T-helper 17 cell (primary cell): ENCODE results near the gene ZNF581. TPM values are rescaled to one million over a fixed set of nuclear protein-coding genes. Genes with fewer than 3 reads are reported as not detected.

Source experiments
- ATAC-seq: fragments of 150-1000 bp; cut with Tn5 transposase; 2 replicates; pipeline ENCODE4 v1.10.0; 2021; ENCODE audit warnings: mild to moderate bottlenecking, moderate library complexity
- DNase-seq, 3 donors: peaks; one replicate each; pipeline versions ENCODE4 v3.0.0 to v3.0.0-alpha.2; 2020 to 2021
- H3K9me3 ChIP-seq: one replicate; pipeline ENCODE4 v1.7.0; 2013; ENCODE audit warnings: low read length, mild to moderate bottlenecking; ENCODE audit not compliant: control insufficient read depth, poor library complexity, severe bottlenecking
- H3K27ac Mint-ChIP-seq: one replicate; pipeline ENCODE4 v1.8.0; 2022; ENCODE audit warnings: mild to moderate bottlenecking, moderate library complexity, mixed read lengths
- H3K27me3 Mint-ChIP-seq: one replicate; pipeline ENCODE4 v1.8.0; 2022; ENCODE audit warnings: mixed read lengths
- H3K36me3 Mint-ChIP-seq: one replicate; pipeline ENCODE4 v1.8.0; 2022; ENCODE audit warnings: low read depth, mixed read lengths
- H3K4me1 Mint-ChIP-seq: one replicate; pipeline ENCODE4 v1.8.0; 2022; ENCODE audit warnings: mild to moderate bottlenecking, mixed read lengths
- H3K4me3 Mint-ChIP-seq: one replicate; pipeline ENCODE4 v1.8.0; 2022; ENCODE audit warnings: mild to moderate bottlenecking, moderate library complexity, mixed read lengths
- total RNA-seq, 4 donors: library from RNA in 2 of 4; stranded (reverse) in 2 of 4; gene quantifications; one replicate each; pipeline ENCODE4 v1.2.3 and lab custom pipeline; 2022 to 2026

ZNF581 gene
- total RNA-seq, 2 donors from 2014 or later: 24.7 to 26.3 TPM

GRCh38 chr19:55624109-55625003 lies 19.1 kb upstream of the ZNF581 start, which contains the start of gene ZNF784:
ZNF784 (minus strand) TSS chr19:55624566; CDS start chr19:55624561, 5 bp downstream.
- Mint-ChIP-seq H3K27ac (peak within 1 kb of the TSS; percentile 94), H3K27me3 (no peaks in the 10 kb centered on the region), H3K4me1 (peaks cover 29% of the 10 kb centered on the region), H3K4me3 (peak within 1 kb of the TSS; percentile 91), H3K36me3 (no peaks in the 10 kb centered on the region)
- ATAC-seq: peak; percentile 74
- DNase-seq: peak; percentile 91 to 96 (median 95)
- H3K9me3 ChIP-seq: no peaks in the 10 kb centered on the region

- H3K9me3 ChIP-seq: no peaks in the 10 kb centered on the region
- no peak for DNase-seq
- ATAC-seq: no peak
- no peaks in the 10 kb centered on the region for H3K36me3 Mint-ChIP-seq
- H3K27me3 Mint-ChIP-seq: no peaks in the 10 kb centered on the region
- H3K4me3 Mint-ChIP-seq: peak overlapping the region; percentile 91
- peak overlapping the region; percentile 94 for H3K27ac Mint-ChIP-seq
- peaks cover 29% of the 10 kb centered on the region for H3K4me1 Mint-ChIP-seq
These were observed 18.5 kb upstream of the ZNF581 start for GRCh38 chr19:55625004-55625326.

DNA sequence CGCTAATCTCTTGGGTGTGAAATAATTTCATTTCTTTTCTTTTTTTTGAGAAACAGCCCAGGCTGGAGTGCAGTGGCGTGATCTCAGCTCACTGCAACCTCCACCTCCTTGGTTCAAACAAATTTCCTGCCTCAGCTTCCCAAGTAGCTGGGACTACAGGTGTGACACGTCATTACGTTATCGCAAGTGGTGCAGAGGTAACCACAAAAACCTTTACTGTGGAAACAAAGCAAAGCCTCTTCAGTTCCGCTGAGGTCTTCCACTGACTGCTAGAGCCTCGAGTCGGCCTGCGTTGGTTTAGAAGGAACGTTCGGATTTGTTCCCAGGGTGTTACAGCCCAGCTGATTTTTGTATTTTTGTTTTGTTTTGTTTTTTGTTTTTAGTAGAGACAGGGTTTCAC lies 17.1 kb upstream of the ZNF581 start:
- Mint-ChIP-seq H3K36me3 (no peaks in the 10 kb centered on the region), H3K4me3 (peak overlapping the region; percentile 69)

DNA sequence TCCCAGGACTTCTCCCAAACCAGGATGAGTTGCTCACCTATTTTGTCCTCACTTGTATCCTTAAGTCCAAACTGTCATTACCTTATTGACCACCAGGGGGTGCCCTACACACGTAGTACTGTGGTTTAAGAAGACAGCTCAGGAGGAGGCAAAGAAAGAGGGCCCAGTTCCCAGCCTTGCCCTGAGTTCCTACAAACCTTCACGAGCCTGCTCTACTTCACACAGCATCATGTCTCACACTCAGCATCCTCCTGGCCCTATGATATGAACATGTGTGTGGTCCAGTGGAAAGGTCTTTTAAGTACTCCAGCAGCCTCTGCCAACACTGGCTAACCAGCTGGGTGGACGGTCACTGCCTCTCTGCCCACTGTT lies 11.0 kb upstream of the ZNF581 start:
- peak overlapping the region; percentile 61 for H3K4me3 Mint-ChIP-seq

More for the DNA sequence above, 17.1 kb upstream of the ZNF581 start:
- DNase-seq (peak in 1 of 3 donors; percentile 48), ATAC-seq (peak; percentile 73)
- Mint-ChIP-seq H3K4me1 (peaks cover 26% of the 10 kb centered on the region), H3K27ac (peak overlapping the region; percentile 94), H3K27me3 (no peaks in the 10 kb centered on the region)
- H3K9me3 ChIP-seq: no peaks in the 10 kb centered on the region

GRCh38 chr19:55633861-55634260 lies 9.6 kb upstream of the ZNF581 start:
- Mint-ChIP-seq H3K27me3 (no peaks in the 10 kb centered on the region), H3K36me3 (peaks cover 15% of the 10 kb centered on the region), H3K4me3 (no peak overlapping the region), H3K27ac (peak overlapping the region; percentile 100), H3K4me1 (peaks cover 44% of the 10 kb centered on the region)
- DNase-seq: no peak
- no peak for ATAC-seq
- H3K9me3 ChIP-seq: no peaks in the 10 kb centered on the region

More for the DNA sequence above, 11.0 kb upstream of the ZNF581 start:
- H3K9me3 ChIP-seq: no peaks in the 10 kb centered on the region
- H3K27ac Mint-ChIP-seq: peak overlapping the region; percentile 91
- no peaks in the 10 kb centered on the region for H3K27me3 Mint-ChIP-seq
- DNase-seq (peak; percentile 59 to 88 (median 66)), ATAC-seq (peak; percentile 58)
- H3K4me1 Mint-ChIP-seq: peaks cover 44% of the 10 kb centered on the region
- H3K36me3 Mint-ChIP-seq: peaks cover 15% of the 10 kb centered on the region

GRCh38 chr19:55635334-55635717 lies 8.1 kb upstream of the ZNF581 start:
- Mint-ChIP-seq H3K4me3 (peak overlapping the region; percentile 100), H3K4me1 (peaks cover 52% of the 10 kb centered on the region), H3K27me3 (no peaks in the 10 kb centered on the region), H3K27ac (peak overlapping the region; percentile 100), H3K36me3 (peaks cover 15% of the 10 kb centered on the region)
- no peaks in the 10 kb centered on the region for H3K9me3 ChIP-seq
- no peak for ATAC-seq
- DNase-seq: no peak

DNA sequence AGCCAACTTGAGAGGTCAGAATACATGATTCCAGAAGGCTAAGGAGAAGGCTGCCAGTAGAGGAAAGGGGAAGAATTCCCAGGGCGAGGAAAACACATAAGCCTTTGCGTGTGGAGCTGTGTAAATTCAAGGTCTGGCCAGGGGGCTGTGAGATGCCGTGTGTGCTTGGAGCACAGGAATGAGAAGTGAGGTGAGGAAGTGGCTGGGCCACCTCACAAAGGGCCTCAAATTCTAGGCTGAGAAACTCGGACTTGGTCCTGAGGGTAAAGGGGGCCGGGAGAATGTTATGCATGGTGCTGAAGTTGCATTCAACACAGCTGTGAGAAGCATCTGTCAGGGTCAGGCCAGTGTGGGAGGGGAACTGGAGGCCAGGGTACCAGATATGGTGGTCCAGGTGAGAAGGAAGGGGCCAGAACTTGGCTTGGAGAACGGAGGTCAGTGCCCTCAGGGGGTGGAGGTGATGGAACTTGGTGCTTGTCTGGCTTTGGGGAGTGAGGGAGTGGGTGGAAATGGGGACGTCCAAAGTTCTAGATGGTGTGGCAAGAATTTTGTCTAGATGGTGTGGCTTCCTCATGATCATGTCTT lies 7.5 kb upstream of the ZNF581 start:
- Mint-ChIP-seq H3K27me3 (no peaks in the 10 kb centered on the region), H3K4me3 (peak overlapping the region; percentile 100), H3K36me3 (peaks cover 15% of the 10 kb centered on the region), H3K4me1 (peaks cover 54% of the 10 kb centered on the region), H3K27ac (peak overlapping the region; percentile 100)
- no peak for ATAC-seq
- no peak for DNase-seq
- no peaks in the 10 kb centered on the region for H3K9me3 ChIP-seq

DNA sequence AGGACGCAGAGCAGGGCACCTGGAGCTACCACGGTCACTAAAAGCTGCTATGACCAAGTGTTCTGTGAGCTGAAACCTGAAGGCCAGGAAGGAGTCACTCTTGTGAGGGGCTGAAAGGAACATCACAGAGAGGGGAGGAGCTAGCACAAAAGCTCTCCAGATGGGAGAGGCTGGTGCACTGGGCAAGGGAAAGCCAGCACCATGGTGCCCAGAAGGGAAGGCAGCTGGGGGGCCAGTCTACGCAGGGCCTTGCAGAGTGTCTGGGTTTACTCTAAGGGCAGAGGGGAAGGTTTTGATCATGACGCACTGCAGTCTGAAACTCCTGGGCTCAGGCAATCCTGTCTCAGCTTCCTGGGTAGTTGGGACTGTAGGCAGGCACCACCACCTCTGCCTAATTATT lies 6.7 kb upstream of the ZNF581 start:
- H3K4me1 Mint-ChIP-seq: peaks cover 55% of the 10 kb centered on the region
- peak overlapping the region; percentile 100 for H3K27ac Mint-ChIP-seq
- no peaks in the 10 kb centered on the region for H3K27me3 Mint-ChIP-seq
- peak overlapping the region; percentile 100 for H3K4me3 Mint-ChIP-seq
- ATAC-seq: no peak
- no peaks in the 10 kb centered on the region for H3K9me3 ChIP-seq
- peaks cover 15% of the 10 kb centered on the region for H3K36me3 Mint-ChIP-seq
- DNase-seq: no peak

DNA sequence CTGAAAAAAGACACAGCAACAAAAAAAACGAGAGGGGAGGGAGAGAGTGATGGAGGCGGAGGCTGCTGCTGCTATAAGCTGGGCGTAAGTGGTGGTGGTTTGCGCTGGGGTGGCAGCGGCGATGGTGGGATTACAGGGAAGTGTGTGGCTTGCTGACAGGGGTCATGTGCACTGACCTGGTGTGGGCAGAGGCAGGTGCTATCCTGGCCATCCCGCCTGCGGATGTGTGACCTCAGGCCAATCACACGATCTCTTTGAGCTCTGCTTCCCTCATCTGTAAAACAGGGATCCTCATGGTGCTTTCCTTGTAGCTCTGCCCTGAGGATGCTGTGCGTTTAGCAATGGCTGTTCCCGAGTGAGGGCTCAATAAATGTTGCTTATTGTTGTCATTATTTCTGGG lies 5.9 kb upstream of the ZNF581 start:
- Mint-ChIP-seq H3K36me3 (peaks cover 15% of the 10 kb centered on the region), H3K4me1 (peaks cover 54% of the 10 kb centered on the region), H3K27me3 (no peaks in the 10 kb centered on the region), H3K27ac (peak overlapping the region; percentile 100), H3K4me3 (peak overlapping the region; percentile 70)
- DNase-seq (no peak), ATAC-seq (no peak)
- H3K9me3 ChIP-seq: no peaks in the 10 kb centered on the region

GRCh38 chr19:55638864-55639359 lies 4.5 kb upstream of the ZNF581 start:
- peak; percentile 32 for ATAC-seq
- Mint-ChIP-seq H3K27ac (peak overlapping the region; percentile 100), H3K4me3 (peak overlapping the region; percentile 34), H3K4me1 (peaks cover 60% of the 10 kb centered on the region), H3K36me3 (peaks cover 15% of the 10 kb centered on the region), H3K27me3 (no peaks in the 10 kb centered on the region)
- no peaks in the 10 kb centered on the region for H3K9me3 ChIP-seq
- peak in 2 of 3 donors; percentile 43 to 53 for DNase-seq

- no peaks in the 10 kb centered on the region for H3K9me3 ChIP-seq
- ATAC-seq (peak; percentile 57), DNase-seq (peak; percentile 64 to 66 (median 65))
- Mint-ChIP-seq H3K27ac (peak overlapping the region; percentile 84), H3K27me3 (no peaks in the 10 kb centered on the region), H3K4me3 (peak overlapping the region; percentile 98), H3K36me3 (peaks cover 10% of the 10 kb centered on the region), H3K4me1 (peaks cover 61% of the 10 kb centered on the region)
These were observed 3.3 kb upstream of the ZNF581 start for GRCh38 chr19:55640043-55640576.

- ATAC-seq (peak; percentile 20), DNase-seq (peak in 2 of 3 donors; percentile 32 to 50)
- Mint-ChIP-seq H3K27ac (peak within 1 kb of the TSS; percentile 93), H3K27me3 (no peaks in the 10 kb centered on the region), H3K4me1 (peaks cover 58% of the 10 kb centered on the region), H3K36me3 (peaks cover 7% of the 10 kb centered on the region), H3K4me3 (peak within 1 kb of the TSS; percentile 98)
- H3K9me3 ChIP-seq: no peaks in the 10 kb centered on the region
These were observed 2.6 kb upstream of the ZNF581 start, which contains the start of gene ZNF580 for GRCh38 chr19:55640577-55641425. ZNF580 (plus strand) TSS chr19:55641002; CDS start chr19:55642509, 1,507 bp downstream.
